Rectal smooth muscle tissue (tissue), 1 donor: ENCODE data around the gene LRRC73.
"Not testable (repeated sequence)": the region's sequence is repeated elsewhere in the genome, so short reads cannot be mapped to it uniquely, and the experiment has no call there.

Source experiments
- H3K27ac ChIP-seq: one replicate; pipeline ENCODE4 v1.7.0; 2013; ENCODE audit warnings: low read depth, low read length, inconsistent platforms
- H3K27me3 ChIP-seq: one replicate; pipeline ENCODE4 v1.7.0; 2013; ENCODE audit warnings: low read length; ENCODE audit not compliant: control insufficient read depth, insufficient read depth
- H3K36me3 ChIP-seq: one replicate; pipeline ENCODE4 v1.7.0; 2013; ENCODE audit warnings: low read length; ENCODE audit not compliant: control insufficient read depth, insufficient read depth
- H3K4me1 ChIP-seq: one replicate; pipeline ENCODE4 v1.7.0; 2013; ENCODE audit warnings: low read length; ENCODE audit not compliant: control insufficient read depth, insufficient read depth
- H3K4me3 ChIP-seq: one replicate; pipeline ENCODE4 v1.7.0; 2013; ENCODE audit warnings: low read length
- H3K9ac ChIP-seq: one replicate; pipeline ENCODE4 v1.7.0; 2013; ENCODE audit warnings: low read length

LRRC73 gene, protein sequence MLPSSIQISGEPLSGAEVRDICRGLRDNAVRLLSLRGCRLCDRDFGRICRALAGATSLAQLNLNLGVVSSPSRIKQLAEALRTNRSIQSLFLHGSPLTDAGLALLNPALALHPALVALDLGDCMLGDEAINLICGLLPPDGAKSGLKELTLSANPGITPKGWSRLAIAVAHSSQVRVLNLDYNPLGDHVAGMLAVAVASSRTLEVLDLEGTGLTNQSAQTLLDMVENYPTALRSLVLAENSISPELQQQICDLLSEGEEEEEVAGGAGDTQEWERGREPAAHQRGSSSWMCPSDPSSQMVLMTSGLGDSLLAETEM

DNA sequence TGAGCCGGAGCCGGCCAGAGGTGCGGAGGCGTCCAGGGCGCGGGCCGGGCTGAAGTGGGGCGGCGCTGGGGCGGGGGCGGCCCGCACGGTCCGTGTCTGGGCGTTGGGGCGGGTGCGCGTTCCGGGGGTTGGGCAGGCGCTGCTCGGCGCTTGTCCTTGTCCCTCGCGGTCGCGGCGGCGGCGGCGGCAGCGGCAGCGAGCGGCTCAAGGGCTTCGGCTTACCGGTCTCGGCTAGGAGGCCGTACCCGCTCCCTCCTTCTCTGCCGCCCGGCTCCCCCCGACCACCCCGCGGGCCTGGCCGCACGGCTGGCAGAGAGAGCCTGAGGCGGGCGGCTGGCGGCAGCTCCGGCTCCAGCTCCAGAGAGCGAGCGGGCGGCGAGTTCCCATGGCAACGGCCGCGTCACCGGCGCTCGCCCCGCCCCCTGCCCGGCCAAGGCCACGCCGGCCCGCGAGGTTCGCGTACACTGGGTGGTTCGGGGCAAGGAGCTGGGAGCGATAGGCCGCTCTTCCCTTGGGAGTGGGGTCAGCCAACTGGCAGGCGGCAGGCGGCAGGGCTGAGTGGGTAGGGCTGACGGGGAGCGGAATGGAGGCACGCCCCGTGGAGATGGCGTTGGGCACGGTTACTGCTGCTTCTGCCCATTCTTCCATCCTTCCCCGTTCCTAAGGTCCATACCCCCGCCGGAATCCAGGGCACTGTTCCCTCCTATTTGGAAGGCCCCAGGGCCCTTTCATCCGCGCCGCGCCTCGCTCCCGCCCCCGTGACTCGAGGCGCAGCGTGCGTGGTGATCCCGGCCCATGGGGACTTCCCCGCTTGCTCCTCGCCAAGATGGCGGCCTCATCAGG lies at the start of gene LRRC73:
TSS of gene LRRC73 (minus strand) at position 363 of the 843 bp plus-strand sequence. CDS start 561 bp downstream, outside the sequence.
- Histone ChIP-seq H3K9ac (peak within 1 kb of the TSS; percentile 13), H3K36me3 (peaks cover 27% of the 10 kb centered on the region), H3K27me3 (peaks cover 9% of the 10 kb centered on the region), H3K4me1 (no peaks in the 10 kb centered on the region), H3K4me3 (peak within 1 kb of the TSS; percentile 75), H3K27ac (no peak within 1 kb of the TSS)

DNA sequence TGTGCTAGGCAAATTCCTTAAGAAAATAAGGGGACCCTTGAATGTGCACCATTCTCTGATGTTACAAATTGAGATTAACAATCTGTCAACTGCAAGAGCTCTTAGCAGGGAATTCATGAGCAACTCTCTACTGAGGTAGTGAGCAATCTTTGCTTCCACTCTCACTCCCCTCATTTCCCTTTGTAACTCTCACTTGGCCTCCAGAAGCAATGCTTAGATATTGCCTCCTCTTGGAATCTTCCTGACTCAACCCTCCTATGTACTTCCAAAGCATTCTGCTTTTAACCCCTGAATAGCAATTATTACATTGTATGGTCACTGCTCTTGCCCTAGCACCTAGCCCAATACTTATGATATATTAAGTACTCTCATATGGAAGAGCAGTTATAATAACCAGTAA lies 49.2 kb upstream of the LRRC73 start:
- Histone ChIP-seq H3K27ac (no peak overlapping the region), H3K4me1 (no peaks in the 10 kb centered on the region), H3K36me3 (peaks cover 18% of the 10 kb centered on the region), H3K9ac (no peak overlapping the region), H3K4me3 (no peak overlapping the region), H3K27me3 (no peaks in the 10 kb centered on the region)

DNA sequence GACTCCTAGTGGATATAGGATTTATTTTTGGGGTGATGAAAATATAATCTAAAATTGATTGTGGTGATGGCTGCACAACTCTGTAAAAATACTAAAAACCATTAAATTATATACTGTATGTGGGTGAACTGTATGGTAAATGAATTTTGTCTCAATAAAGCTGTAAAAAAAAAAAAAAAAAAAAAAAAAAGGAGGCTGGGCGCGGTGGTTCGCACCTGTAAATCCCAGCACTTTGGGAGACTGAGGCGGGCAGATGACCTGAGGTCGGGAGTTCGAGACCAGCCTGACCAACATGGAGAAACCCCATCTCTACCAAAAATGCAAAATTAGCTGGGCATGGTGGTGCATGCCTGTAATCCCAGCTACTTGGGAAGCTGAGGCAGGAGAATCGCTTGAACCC lies 47.5 kb upstream of the LRRC73 start:
- not testable (repeated sequence) for H3K9ac ChIP-seq, H3K27me3 ChIP-seq, H3K4me1 ChIP-seq, H3K27ac ChIP-seq, H3K4me3 ChIP-seq
- H3K36me3 ChIP-seq = peaks cover 21% of the 10 kb centered on the region

DNA sequence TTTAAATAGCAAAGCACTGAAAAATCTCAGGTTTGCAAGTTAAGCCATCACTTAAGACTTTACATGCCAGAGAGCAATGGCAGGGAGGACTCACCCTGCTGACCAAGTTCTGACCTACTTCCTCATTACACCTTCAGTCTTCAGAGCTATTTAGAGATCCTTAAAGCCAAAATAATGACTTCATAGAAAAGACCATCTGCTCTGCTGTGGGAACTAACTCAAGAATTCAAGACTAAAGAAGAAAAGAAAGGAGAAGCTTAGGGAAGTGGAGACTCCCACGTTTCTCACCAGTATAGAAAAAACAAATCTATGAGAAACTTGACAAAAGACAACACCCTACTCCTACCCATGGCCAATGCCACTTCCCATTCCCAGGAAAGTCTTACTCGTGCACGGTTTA lies 37.1 kb upstream of the LRRC73 start:
- Histone ChIP-seq H3K9ac (no peak overlapping the region), H3K27ac (no peak overlapping the region), H3K4me1 (no peaks in the 10 kb centered on the region), H3K36me3 (peaks cover 22% of the 10 kb centered on the region), H3K27me3 (no peaks in the 10 kb centered on the region), H3K4me3 (no peak overlapping the region)

DNA sequence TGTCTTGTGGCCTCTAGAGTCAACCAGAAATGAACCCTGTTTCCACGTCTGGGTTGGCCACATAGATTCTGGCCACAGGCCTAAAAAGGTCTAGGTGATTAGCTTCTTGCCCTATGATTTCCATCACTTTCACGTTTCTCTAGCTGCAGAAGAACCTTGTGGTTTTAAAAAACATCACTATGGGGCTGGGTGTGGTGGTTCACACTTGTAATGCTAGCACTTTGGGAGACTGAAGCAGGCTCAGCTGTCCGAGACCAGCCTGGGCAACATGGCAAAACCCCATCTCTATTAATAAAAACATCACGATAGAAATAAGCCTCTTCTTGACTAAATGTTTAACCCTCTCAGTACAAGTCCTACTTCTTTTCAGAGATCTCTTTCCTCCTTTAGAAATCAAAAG lies 34.3 kb upstream of the LRRC73 start:
- Histone ChIP-seq H3K36me3 (peaks cover 17% of the 10 kb centered on the region), H3K27ac (no peak overlapping the region), H3K27me3 (no peaks in the 10 kb centered on the region), H3K4me3 (no peak overlapping the region), H3K9ac (no peak overlapping the region), H3K4me1 (no peaks in the 10 kb centered on the region)

DNA sequence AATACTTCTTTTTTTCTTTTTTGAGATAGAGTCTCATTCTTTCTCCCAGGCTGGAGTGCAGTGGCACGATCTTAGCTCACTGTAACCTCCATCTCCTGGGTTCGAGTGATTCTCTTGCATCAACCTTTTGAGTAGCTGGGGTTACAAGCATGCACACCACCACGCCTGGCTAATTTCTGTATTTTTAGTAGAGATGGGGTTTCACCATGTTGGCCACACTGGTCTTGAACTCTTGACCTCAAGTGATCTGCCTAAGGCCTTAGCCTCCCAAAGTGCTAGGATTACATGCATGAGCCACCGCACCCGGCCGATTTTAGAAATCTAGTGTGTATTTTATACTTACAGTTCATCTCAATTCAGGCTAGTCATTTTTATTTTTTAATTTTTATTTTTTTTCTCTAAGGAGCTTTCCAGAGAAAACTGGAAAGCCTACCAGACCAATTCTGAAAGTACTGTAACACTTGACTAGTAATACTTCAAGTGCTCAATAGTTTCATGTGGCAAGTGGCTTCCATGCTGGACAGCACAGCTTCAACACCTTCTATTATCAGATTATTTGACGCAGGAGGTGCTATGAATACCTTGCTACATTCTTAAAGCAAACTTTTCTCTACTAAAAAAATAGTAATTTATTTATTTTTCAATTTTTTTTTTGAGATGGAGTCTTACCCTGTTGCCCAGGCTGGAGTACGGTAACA lies 31.8 kb upstream of the LRRC73 start:
- Histone ChIP-seq H3K4me1 (no peaks in the 10 kb centered on the region), H3K4me3 (no peak overlapping the region), H3K36me3 (peaks cover 8% of the 10 kb centered on the region), H3K27ac (no peak overlapping the region), H3K9ac (no peak overlapping the region), H3K27me3 (no peaks in the 10 kb centered on the region)

DNA sequence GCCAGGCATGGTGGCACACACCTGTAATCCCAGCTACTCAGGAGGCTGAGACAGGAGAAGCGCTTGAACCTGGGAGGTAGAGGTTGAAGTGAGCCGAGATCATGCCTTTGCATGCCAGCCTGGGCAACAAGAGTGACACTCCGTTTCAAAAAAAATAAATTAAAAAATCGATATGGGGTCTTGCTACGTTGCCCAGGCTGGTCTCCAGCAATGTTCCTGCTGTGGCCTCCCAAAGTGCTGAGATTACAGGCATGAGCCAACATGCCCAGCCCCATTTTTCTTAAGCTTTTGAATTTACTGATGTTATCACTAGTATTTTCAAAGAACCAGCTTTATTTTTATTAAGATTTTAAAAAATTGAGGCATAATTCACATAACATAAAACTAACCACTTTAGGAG lies 30.4 kb upstream of the LRRC73 start:
- peaks cover 8% of the 10 kb centered on the region for H3K36me3 ChIP-seq
- no peak overlapping the region for H3K9ac ChIP-seq
- no peaks in the 10 kb centered on the region for H3K4me1 ChIP-seq
- H3K27ac ChIP-seq = no peak overlapping the region
- no peaks in the 10 kb centered on the region for H3K27me3 ChIP-seq
- H3K4me3 ChIP-seq = no peak overlapping the region

DNA sequence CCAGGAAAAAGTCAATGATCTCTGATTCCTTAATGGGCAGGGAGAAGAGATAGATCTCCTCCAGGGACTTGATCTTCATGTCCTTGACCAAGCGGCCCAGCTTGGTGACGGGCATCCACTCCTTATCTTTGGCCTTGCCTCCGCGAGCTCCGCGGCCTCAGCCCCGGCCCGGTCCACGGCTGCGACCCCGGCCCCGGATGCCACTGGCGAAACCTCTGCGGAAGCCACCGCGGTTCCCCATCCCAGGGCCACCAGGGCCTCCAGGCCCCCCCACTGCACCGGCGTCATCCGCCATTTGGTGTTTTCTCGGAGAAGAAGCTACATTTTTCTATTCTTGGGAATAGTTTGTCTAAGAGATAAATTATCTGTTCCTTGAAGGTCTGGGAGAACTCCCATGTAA lies 29.3 kb upstream of the LRRC73 start:
- H3K4me3 ChIP-seq, H3K27me3 ChIP-seq, H3K27ac ChIP-seq, H3K9ac ChIP-seq, H3K4me1 ChIP-seq, H3K36me3 ChIP-seq: not testable (repeated sequence)

DNA sequence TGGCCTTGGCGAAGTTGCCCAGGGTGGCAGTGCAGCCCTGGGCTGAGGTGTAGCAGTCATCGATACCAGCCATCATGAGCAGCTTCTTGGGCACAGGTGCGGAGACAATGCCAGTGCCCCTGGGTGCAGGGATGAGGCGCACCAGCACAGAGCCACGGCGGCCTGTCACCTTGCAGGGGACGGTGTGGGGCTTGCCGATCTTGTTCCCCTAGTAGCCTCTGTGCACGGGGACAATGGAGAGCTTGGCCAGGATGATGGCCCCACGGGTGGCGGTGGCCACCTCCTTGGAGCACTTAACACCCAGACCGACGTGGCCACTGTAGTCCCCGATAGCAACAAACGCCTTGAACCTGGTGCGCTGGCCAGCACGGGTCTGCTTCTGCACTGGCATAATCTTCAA lies 28.8 kb upstream of the LRRC73 start:
- H3K4me1 ChIP-seq, H3K36me3 ChIP-seq, H3K27me3 ChIP-seq, H3K9ac ChIP-seq, H3K27ac ChIP-seq, H3K4me3 ChIP-seq: not testable (repeated sequence)

DNA sequence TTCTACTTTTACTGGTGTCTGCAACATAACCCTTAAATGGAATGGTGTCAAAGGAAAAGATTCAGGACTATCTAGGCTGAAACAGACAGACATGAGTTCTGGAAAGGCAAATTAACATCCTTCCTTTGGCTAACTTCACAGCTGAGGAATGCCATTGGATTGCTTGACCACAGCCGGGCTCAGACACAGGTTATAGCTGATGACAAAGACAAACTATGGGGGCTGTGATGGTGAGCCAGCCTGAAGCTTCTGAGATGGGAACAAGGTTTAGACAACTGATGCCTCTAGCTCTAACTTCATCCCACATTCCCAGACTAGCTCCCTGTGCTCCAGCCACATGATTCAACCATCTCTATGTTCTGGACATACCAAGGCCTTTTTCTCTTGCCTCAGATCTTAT lies 22.1 kb upstream of the LRRC73 start:
- Histone ChIP-seq H3K4me1 (no peaks in the 10 kb centered on the region), H3K9ac (no peak overlapping the region), H3K27ac (no peak overlapping the region), H3K36me3 (peaks cover 23% of the 10 kb centered on the region), H3K4me3 (no peak overlapping the region), H3K27me3 (no peaks in the 10 kb centered on the region)

DNA sequence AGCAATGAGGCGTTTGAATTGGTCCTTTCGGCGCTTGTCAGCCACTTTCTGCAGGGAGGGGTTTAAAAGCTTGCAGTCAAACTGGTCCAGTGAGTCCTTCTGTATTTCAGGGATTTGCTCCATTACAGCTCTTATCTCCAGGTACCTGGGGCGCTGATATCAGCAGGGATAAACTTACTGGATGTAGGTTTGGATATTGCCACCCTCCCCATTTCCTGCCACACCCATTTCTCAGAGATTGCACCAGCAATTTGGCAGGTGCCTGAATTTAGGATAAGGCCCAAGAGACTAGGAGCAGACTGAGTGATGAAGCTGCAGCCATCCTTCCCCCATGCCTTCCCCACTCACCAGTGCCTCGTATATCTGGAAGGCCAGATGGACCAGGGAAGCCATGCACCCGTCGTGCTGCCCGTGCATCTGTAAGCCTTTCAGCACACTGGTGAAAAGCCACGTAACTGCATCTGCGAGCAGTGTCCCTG lies 14.4 kb upstream of the LRRC73 start:
- no peaks in the 10 kb centered on the region for H3K4me1 ChIP-seq
- no peaks in the 10 kb centered on the region for H3K27me3 ChIP-seq
- H3K9ac ChIP-seq = no peak overlapping the region
- no peak overlapping the region for H3K27ac ChIP-seq
- H3K36me3 ChIP-seq = peaks cover 48% of the 10 kb centered on the region
- no peak overlapping the region for H3K4me3 ChIP-seq

DNA sequence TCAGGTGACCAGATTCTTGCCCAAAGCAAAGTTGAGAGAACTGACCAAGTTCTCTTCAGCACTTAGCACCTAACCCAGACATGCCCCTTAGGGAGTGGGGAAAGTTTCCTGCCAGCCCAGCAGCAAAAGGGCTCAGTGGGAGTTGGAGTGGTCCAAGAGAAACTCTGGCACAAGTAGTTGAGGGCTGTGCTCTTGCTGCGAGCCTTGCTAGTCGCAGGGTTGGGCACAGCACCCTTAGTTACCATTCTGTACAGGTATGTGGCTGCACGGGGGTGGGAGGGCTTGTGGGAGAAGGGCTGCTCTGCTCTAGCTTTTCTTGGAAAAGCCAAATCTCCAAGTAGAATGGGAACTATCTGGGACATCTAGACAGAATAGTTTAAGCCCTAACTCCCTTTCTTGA lies 13.1 kb upstream of the LRRC73 start:
- H3K27me3 ChIP-seq = no peaks in the 10 kb centered on the region
- H3K4me3 ChIP-seq = no peak overlapping the region
- H3K9ac ChIP-seq = no peak overlapping the region
- peaks cover 44% of the 10 kb centered on the region for H3K36me3 ChIP-seq
- H3K4me1 ChIP-seq = peaks cover 2% of the 10 kb centered on the region
- no peak overlapping the region for H3K27ac ChIP-seq
